WTC11 (cell line): ENCODE data around the gene TAS2R10. TPM values are rescaled to one million over a fixed set of nuclear protein-coding genes. Genes with fewer than 3 reads are reported as not detected.
"Not testable (repeated sequence)": the region's sequence is repeated elsewhere in the genome, so short reads cannot be mapped to it uniquely, and the experiment has no call there.

ENCODE experiments used
- ATAC-seq: fragments of 200-7000 bp; cut with Tn5 transposase; 2 replicates; pipeline ENCODE4 v1.10.0; 2021; ENCODE audit warnings: mild to moderate bottlenecking, moderate library complexity
- CTCF ChIA-PET: fragments of 300-600 bp; sonication (Branson Sonifier 250); formaldehyde crosslinking; loops from one replicate; lab custom pipeline; 2021; ENCODE audit warnings: antibody characterized with exemption; lab: Charles Lee
- POLR2A ChIA-PET: fragments of 350-600 bp; sonication (Branson Sonifier 250); formaldehyde crosslinking; loops from one replicate; lab custom pipeline; 2021; ENCODE audit warnings: antibody characterized with exemption; lab: Charles Lee
- DNase-seq: peaks from one replicate; pipeline ENCODE4 v3.0.0; 2021; ENCODE audit warnings: low spot score
- H3K27ac Mint-ChIP-seq: 2 replicates; pipeline ENCODE4 v1.8.0; 2021; ENCODE audit warnings: mixed read lengths
- H3K27me3 Mint-ChIP-seq: 2 replicates; pipeline ENCODE4 v1.8.0; 2021; ENCODE audit warnings: low read depth, mild to moderate bottlenecking, moderate library complexity, mixed read lengths
- H3K36me3 Mint-ChIP-seq: 2 replicates; pipeline ENCODE4 v1.8.0; 2021; ENCODE audit warnings: mixed read lengths
- H3K4me1 Mint-ChIP-seq: 2 replicates; pipeline ENCODE4 v1.8.0; 2022; ENCODE audit warnings: mixed read lengths
- H3K4me3 Mint-ChIP-seq: 2 replicates; pipeline ENCODE4 v1.8.0; 2021; ENCODE audit warnings: mild to moderate bottlenecking, moderate library complexity, mixed read lengths
- H3K9me3 Mint-ChIP-seq: 2 replicates; pipeline ENCODE4 v1.8.0; 2021; ENCODE audit warnings: mixed read lengths
- GRHL2 ChIP-seq: fragments of 250-450 bp; sonication (Bioruptor Pico); IDR thresholded peaks from 2 replicates; pipeline ENCODE4 v1.8.0; 2022; ENCODE audit warnings: mild to moderate bottlenecking, moderate library complexity; ENCODE audit not compliant: insufficient replicate concordance, severe bottlenecking
- NFE2L1 ChIP-seq: sonication (generic); formaldehyde crosslinking; IDR thresholded peaks from 2 replicates; pipeline ENCODE4 v1.8.1; 2023; ENCODE audit warnings: missing genetic modification reagents
- NFYB ChIP-seq: sonication (generic); formaldehyde crosslinking; conservative IDR thresholded peaks from 2 replicates; pipeline ENCODE4 v1.8.0; 2022; ENCODE audit warnings: low read depth, missing genetic modification reagents
- RELA ChIP-seq: sonication (generic); formaldehyde crosslinking; IDR thresholded peaks from 2 replicates; pipeline ENCODE4 v1.8.1; 2022; ENCODE audit warnings: missing genetic modification reagents, mild to moderate bottlenecking, borderline replicate concordance
- SOX15 ChIP-seq: fragments of 250-450 bp; sonication (Bioruptor Pico); IDR thresholded peaks from 2 replicates; pipeline ENCODE4 v1.9.0; 2021; ENCODE audit warnings: mild to moderate bottlenecking
- TP53 ChIP-seq: sonication (generic); formaldehyde crosslinking; IDR thresholded peaks from 2 replicates; pipeline ENCODE4 v1.8.1; 2023; ENCODE audit warnings: mild to moderate bottlenecking, missing genetic modification reagents
- ZBTB21 ChIP-seq: sonication (generic); formaldehyde crosslinking; IDR thresholded peaks from 2 replicates; pipeline ENCODE4 v1.8.1; 2023; ENCODE audit warnings: mild to moderate bottlenecking, missing genetic modification reagents, borderline replicate concordance
- ZNF219 ChIP-seq: sonication (generic); formaldehyde crosslinking; IDR thresholded peaks from 2 replicates; pipeline ENCODE4 v1.8.0; 2023; ENCODE audit warnings: missing genetic modification reagents, mild to moderate bottlenecking, borderline replicate concordance
- ZNF396 ChIP-seq: fragments of 250-450 bp; sonication (Bioruptor Pico); IDR thresholded peaks from 2 replicates; pipeline ENCODE4 v1.8.0; 2021; ENCODE audit warnings: mild to moderate bottlenecking, moderate library complexity, borderline replicate concordance
- ZNF671 ChIP-seq: fragments of 250-450 bp; sonication (Bioruptor Pico); IDR thresholded peaks from 2 replicates; pipeline ENCODE4 v1.8.0; 2021; ENCODE audit warnings: mild to moderate bottlenecking
- total RNA-seq: library from RNA; stranded (reverse); gene quantifications from 3 replicates; pipeline ENCODE4 v1.2.3, GENCODE V29; 2021
- TF ChIP-seq, protein P1 (sequence below): sonication (generic); formaldehyde crosslinking; IDR thresholded peaks from 2 replicates; pipeline ENCODE4 v1.8.0; 2022; ENCODE audit warnings: mild to moderate bottlenecking, missing genetic modification reagents
- TF ChIP-seq, protein P2 (sequence below): fragments of 250-450 bp; sonication (Bioruptor Pico); IDR thresholded peaks from 2 replicates; pipeline ENCODE4 v1.9.0; 2021; ENCODE audit warnings: mild to moderate bottlenecking
- TF ChIP-seq, protein P3 (sequence below): sonication (generic); formaldehyde crosslinking; IDR thresholded peaks from 2 replicates; pipeline ENCODE4 v1.8.1; 2022; ENCODE audit warnings: low read depth, missing genetic modification reagents, borderline replicate concordance
- TF ChIP-seq, protein P4 (sequence below): sonication (generic); formaldehyde crosslinking; IDR thresholded peaks from 2 replicates; pipeline ENCODE4 v1.8.1; 2023; ENCODE audit warnings: mild to moderate bottlenecking, missing genetic modification reagents, moderate library complexity
- TF ChIP-seq, protein P5 (sequence below): sonication (generic); formaldehyde crosslinking; IDR thresholded peaks from 2 replicates; pipeline ENCODE4 v1.8.1; 2023; ENCODE audit warnings: mild to moderate bottlenecking, missing genetic modification reagents, borderline replicate concordance
- TF ChIP-seq, protein P6 (sequence below): fragments of 250-450 bp; sonication (Bioruptor Pico); IDR thresholded peaks from 2 replicates; pipeline ENCODE4 v2.1.2; 2022; ENCODE audit warnings: mild to moderate bottlenecking, moderate library complexity
- TF ChIP-seq, protein P7 (sequence below): sonication (generic); formaldehyde crosslinking; IDR thresholded peaks from 2 replicates; pipeline ENCODE4 v1.8.0; 2022; ENCODE audit warnings: mild to moderate bottlenecking, missing genetic modification reagents
- TF ChIP-seq, protein P8 (sequence below): sonication (generic); formaldehyde crosslinking; IDR thresholded peaks from 2 replicates; pipeline ENCODE4 v1.8.0; 2022; ENCODE audit warnings: mild to moderate bottlenecking, missing genetic modification reagents

TAS2R10 gene
- total RNA-seq, 1 experiment from 2014 or later = not detected

DNA sequence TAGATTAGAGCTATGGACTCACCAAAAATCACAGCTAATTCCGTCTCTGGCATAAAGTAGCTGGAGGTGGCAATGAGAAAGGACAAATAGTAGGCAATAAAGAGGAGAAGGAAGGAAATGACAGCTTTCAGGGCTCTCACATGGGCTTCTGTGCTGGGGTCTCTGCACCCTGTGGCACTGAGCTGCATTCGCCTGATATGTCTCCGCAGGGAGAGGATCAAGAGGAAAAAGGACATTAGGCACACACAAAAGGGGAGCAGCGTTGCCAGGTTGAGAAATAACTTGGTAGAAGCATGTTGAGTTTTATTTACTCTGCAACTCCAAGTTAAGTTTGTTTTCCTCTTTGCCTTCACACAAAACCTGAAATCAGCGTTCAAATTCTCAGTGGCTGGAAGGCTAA, 24.4 kb downstream of the TAS2R10 start:
- Mint-ChIP-seq H3K4me3 (peak overlapping the region; percentile 6; the same call in 1 of the 2 replicates), H3K36me3 (no peaks in the 10 kb centered on the region), H3K4me1 (peaks cover 28% of the 10 kb centered on the region), H3K27me3 (peaks cover 7% of the 10 kb centered on the region), H3K27ac (peak overlapping the region; percentile 72), H3K9me3 (no peaks in the 10 kb centered on the region)
- POLR2A ChIA-PET = no interaction called here
- ATAC-seq = peak; percentile 78
- CTCF ChIA-PET = no interaction called here
- TF ChIP-seq ZNF219 (no peak), GRHL2 (CRISPR knock-in tag) (no peak), NFE2L1 (no peak), SOX15 (CRISPR knock-in tag) (no peak), NFYB (CRISPR knock-in tag) (no peak), ZNF671 (no peak), ZBTB21 (CRISPR knock-in tag) (no peak), RELA (no peak)
- TF ChIP-seq, protein P1, sequence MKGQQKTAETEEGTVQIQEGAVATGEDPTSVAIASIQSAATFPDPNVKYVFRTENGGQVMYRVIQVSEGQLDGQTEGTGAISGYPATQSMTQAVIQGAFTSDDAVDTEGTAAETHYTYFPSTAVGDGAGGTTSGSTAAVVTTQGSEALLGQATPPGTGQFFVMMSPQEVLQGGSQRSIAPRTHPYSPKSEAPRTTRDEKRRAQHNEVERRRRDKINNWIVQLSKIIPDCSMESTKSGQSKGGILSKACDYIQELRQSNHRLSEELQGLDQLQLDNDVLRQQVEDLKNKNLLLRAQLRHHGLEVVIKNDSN (CRISPR knock-in tag) = no peak
- TF ChIP-seq, protein P2, sequence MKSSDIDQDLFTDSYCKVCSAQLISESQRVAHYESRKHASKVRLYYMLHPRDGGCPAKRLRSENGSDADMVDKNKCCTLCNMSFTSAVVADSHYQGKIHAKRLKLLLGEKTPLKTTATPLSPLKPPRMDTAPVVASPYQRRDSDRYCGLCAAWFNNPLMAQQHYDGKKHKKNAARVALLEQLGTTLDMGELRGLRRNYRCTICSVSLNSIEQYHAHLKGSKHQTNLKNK (CRISPR knock-in tag) = no peak
- TF ChIP-seq, protein P3, sequence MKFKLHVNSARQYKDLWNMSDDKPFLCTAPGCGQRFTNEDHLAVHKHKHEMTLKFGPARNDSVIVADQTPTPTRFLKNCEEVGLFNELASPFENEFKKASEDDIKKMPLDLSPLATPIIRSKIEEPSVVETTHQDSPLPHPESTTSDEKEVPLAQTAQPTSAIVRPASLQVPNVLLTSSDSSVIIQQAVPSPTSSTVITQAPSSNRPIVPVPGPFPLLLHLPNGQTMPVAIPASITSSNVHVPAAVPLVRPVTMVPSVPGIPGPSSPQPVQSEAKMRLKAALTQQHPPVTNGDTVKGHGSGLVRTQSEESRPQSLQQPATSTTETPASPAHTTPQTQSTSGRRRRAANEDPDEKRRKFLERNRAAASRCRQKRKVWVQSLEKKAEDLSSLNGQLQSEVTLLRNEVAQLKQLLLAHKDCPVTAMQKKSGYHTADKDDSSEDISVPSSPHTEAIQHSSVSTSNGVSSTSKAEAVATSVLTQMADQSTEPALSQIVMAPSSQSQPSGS = no peak
- TF ChIP-seq, protein P4, sequence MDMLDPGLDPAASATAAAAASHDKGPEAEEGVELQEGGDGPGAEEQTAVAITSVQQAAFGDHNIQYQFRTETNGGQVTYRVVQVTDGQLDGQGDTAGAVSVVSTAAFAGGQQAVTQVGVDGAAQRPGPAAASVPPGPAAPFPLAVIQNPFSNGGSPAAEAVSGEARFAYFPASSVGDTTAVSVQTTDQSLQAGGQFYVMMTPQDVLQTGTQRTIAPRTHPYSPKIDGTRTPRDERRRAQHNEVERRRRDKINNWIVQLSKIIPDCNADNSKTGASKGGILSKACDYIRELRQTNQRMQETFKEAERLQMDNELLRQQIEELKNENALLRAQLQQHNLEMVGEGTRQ (CRISPR knock-in tag) = no peak
- TF ChIP-seq, protein P5, sequence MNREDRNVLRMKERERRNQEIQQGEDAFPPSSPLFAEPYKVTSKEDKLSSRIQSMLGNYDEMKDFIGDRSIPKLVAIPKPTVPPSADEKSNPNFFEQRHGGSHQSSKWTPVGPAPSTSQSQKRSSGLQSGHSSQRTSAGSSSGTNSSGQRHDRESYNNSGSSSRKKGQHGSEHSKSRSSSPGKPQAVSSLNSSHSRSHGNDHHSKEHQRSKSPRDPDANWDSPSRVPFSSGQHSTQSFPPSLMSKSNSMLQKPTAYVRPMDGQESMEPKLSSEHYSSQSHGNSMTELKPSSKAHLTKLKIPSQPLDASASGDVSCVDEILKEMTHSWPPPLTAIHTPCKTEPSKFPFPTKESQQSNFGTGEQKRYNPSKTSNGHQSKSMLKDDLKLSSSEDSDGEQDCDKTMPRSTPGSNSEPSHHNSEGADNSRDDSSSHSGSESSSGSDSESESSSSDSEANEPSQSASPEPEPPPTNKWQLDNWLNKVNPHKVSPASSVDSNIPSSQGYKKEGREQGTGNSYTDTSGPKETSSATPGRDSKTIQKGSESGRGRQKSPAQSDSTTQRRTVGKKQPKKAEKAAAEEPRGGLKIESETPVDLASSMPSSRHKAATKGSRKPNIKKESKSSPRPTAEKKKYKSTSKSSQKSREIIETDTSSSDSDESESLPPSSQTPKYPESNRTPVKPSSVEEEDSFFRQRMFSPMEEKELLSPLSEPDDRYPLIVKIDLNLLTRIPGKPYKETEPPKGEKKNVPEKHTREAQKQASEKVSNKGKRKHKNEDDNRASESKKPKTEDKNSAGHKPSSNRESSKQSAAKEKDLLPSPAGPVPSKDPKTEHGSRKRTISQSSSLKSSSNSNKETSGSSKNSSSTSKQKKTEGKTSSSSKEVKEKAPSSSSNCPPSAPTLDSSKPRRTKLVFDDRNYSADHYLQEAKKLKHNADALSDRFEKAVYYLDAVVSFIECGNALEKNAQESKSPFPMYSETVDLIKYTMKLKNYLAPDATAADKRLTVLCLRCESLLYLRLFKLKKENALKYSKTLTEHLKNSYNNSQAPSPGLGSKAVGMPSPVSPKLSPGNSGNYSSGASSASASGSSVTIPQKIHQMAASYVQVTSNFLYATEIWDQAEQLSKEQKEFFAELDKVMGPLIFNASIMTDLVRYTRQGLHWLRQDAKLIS (CRISPR knock-in tag) = no peak
- TF ChIP-seq, protein P6, sequence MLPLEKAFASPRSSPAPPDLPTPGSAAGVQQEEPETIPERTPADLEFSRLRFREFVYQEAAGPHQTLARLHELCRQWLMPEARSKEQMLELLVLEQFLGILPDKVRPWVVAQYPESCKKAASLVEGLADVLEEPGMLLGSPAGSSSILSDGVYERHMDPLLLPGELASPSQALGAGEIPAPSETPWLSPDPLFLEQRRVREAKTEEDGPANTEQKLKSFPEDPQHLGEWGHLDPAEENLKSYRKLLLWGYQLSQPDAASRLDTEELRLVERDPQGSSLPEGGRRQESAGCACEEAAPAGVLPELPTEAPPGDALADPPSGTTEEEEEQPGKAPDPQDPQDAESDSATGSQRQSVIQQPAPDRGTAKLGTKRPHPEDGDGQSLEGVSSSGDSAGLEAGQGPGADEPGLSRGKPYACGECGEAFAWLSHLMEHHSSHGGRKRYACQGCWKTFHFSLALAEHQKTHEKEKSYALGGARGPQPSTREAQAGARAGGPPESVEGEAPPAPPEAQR (CRISPR knock-in tag) = no peak
- DNase-seq = no peak

DNA sequence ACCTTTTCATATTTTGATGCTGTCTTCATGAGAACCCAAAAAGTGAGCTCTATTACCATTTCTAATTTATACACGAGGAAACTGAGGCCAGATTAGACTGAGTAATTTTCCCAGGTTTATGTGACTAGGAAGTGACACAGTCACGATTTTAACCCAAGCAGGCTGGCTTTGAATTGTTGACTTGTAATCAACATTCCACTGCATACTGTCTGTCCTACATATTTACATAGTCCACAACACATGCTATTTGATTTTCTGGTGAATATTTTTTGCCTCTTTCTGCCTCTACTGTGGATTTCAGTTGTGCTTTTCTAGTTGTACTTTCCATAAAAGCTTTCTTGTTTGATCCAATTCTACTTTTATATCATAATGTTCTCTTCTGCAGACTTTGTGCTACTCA, 31.9 kb downstream of the TAS2R10 start:
- DNase-seq (no peak), ATAC-seq (no peak)
- Mint-ChIP-seq H3K4me3 (no peak overlapping the region), H3K36me3 (peaks cover 4% of the 10 kb centered on the region), H3K27ac (no peak overlapping the region), H3K27me3 (no peaks in the 10 kb centered on the region), H3K4me1 (peaks cover 23% of the 10 kb centered on the region), H3K9me3 (peaks cover 17% of the 10 kb centered on the region)
- ChIA-PET POLR2A (no interaction called here), CTCF (no interaction called here)
- TF ChIP-seq, protein P7, sequence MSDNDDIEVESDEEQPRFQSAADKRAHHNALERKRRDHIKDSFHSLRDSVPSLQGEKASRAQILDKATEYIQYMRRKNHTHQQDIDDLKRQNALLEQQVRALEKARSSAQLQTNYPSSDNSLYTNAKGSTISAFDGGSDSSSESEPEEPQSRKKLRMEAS (CRISPR knock-in tag) = no peak
- TF ChIP-seq, protein P8, sequence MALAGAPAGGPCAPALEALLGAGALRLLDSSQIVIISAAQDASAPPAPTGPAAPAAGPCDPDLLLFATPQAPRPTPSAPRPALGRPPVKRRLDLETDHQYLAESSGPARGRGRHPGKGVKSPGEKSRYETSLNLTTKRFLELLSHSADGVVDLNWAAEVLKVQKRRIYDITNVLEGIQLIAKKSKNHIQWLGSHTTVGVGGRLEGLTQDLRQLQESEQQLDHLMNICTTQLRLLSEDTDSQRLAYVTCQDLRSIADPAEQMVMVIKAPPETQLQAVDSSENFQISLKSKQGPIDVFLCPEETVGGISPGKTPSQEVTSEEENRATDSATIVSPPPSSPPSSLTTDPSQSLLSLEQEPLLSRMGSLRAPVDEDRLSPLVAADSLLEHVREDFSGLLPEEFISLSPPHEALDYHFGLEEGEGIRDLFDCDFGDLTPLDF = no peak
- TF ChIP-seq ZNF396 (CRISPR knock-in tag) (no peak), TP53 (CRISPR knock-in tag) (no peak)

DNA sequence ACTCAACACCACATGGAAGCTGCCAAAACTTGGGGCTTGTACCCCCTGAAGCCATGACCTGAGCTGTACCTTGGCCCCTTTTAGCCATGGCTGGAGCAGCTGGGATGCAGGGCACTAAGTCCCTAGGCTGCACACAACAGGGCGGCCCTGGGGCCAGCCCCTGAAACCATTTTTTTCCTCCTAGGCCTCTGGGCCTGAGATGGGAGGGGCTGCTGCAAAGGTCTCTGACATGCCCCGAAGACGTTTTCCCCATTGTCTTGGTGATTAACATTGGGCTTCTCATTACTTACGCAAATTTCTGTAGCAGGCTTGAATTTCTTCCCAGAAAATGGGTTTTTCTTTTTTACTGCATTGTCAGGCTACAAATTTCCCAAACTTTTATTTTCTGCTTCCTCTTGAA, 34.4 kb downstream of the TAS2R10 start:
- H3K36me3 Mint-ChIP-seq, DNase-seq, H3K27me3 Mint-ChIP-seq, H3K27ac Mint-ChIP-seq, POLR2A ChIA-PET, CTCF ChIA-PET, H3K4me3 Mint-ChIP-seq: not testable (repeated sequence)
- Mint-ChIP-seq H3K9me3 (peaks cover 17% of the 10 kb centered on the region), H3K4me1 (peaks cover 23% of the 10 kb centered on the region)
- peak; percentile 71 for ATAC-seq
